Esophagus muscularis mucosa (tissue), 4 donors: ENCODE data around the gene CYS1.

ENCODE experiments used
- EP300 ChIP-seq: sonication (generic); formaldehyde crosslinking; IDR thresholded peaks from one replicate; pipeline ENCODE4 v1.6.1; 2017; ENCODE audit warnings: antibody characterized with exemption
- POLR2A ChIP-seq: fragments of 450-650 bp; IDR thresholded peaks from one replicate; pipeline ENCODE4 v1.6.1; 2017; ENCODE audit warnings: antibody characterized with exemption, moderate library complexity, mild to moderate bottlenecking, low read depth
- POLR2AphosphoS5 ChIP-seq, 2 donors: sonication (generic); formaldehyde crosslinking; IDR thresholded peaks; one replicate each; pipeline ENCODE4 v1.6.1; 2017; ENCODE audit warnings: antibody characterized with exemption in 2 of 2
- TF ChIP-seq, protein P1 (sequence below), 3 experiments: fragments of 200-600 bp in 2 of 3; fragments of 450-650 bp in 1 of 3; sonication (generic) in 2 of 3; IDR thresholded peaks; one replicate each; pipeline ENCODE4 v1.5.1; 2017 to 2019; ENCODE audit warnings: antibody characterized with exemption in 3 of 3, mild to moderate bottlenecking in 2 of 3, moderate library complexity in 1 of 3

DNA sequence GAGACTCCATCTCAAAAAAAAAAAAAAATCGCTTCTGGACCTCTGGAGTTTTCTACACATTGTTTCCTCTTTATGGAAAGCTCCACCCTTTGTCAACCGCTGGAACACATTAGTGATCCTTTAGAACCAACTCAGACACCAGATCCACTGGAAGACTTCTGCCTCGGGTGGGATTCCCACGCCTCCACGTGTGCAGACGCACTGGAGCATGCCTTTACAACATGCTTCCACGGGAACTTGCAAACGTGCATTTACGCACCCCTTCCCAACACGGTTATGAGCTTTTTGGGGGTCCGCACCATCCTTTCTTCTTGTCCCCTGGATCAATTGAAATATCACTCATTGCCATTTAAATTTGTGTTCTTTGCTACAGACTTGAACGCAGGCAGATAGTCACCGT lies 5.1 kb downstream of the CYS1 start:
- TF ChIP-seq, protein P1, sequence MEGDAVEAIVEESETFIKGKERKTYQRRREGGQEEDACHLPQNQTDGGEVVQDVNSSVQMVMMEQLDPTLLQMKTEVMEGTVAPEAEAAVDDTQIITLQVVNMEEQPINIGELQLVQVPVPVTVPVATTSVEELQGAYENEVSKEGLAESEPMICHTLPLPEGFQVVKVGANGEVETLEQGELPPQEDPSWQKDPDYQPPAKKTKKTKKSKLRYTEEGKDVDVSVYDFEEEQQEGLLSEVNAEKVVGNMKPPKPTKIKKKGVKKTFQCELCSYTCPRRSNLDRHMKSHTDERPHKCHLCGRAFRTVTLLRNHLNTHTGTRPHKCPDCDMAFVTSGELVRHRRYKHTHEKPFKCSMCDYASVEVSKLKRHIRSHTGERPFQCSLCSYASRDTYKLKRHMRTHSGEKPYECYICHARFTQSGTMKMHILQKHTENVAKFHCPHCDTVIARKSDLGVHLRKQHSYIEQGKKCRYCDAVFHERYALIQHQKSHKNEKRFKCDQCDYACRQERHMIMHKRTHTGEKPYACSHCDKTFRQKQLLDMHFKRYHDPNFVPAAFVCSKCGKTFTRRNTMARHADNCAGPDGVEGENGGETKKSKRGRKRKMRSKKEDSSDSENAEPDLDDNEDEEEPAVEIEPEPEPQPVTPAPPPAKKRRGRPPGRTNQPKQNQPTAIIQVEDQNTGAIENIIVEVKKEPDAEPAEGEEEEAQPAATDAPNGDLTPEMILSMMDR (IDR thresholded peaks at IDR 0.05): no peak
- TF ChIP-seq POLR2AphosphoS5 (IDR thresholded peaks at IDR 0.05) (no peak), POLR2A (no peak), EP300 (no peak)
